GM18868 (cell line): ENCODE data around the gene RPL39.
"Not testable (repeated sequence)": the region's sequence is repeated elsewhere in the genome, so short reads cannot be mapped to it uniquely, and the experiment has no call there.

ENCODE experiments used
- ATAC-seq: cut with Tn5 transposase; IDR thresholded peaks from one replicate; pipeline ENCODE4 v1.9.1; 2021; ENCODE audit warnings: mild to moderate bottlenecking, moderate library complexity; ENCODE audit not compliant: unreplicated experiment

Gene RPL39

DNA sequence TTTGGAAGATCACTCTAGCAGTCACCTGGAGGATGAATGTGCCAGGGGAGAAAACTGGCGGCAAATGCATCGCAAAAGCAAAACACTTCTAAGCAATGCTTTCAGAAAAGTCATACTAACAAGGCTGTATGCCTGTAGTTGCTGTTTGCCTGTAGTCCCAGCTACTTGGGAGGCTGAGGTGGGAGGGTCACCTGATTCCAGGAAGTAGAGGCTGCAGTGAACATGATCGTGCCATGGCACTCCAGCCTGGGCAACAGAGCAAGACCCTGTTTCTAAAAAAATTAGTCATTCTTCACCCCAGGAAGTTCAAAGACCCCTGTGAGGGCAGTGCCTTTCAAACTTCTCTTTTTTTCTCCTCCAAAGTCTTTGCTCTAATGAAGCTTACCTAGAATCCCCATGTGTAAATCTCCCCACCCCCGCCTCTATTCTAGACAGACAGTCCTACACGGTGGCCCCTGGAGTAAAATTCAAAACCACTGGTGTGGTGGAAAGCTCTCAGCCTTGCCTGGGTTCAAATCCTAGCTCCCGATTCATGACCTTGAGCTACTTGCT lies 27.5 kb downstream of the RPL39 start:
- no peak for ATAC-seq

GRCh38 chrX:119763181-119763580 lies 28.2 kb downstream of the RPL39 start:
- no peak for ATAC-seq

DNA sequence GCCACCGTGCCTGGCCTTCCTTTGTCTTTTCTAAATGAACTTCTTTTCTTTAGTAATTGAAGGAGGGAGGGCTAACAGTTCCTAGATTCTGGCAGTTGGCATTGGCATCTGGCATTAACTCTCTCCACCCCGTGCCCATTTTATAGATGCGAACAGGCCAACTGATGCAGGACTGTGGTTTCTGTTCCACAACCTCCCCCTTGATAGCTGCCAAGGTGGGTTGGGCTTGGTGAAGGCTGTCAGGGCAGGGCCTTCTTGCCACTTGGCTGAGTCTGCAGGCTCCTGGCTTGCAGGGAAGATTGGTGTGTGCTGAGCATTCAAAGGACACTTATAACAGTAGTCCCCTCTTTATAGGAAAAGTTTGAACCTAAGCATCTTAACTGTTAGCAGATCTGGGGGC lies 28.7 kb downstream of the RPL39 start:
- no peak for ATAC-seq

DNA sequence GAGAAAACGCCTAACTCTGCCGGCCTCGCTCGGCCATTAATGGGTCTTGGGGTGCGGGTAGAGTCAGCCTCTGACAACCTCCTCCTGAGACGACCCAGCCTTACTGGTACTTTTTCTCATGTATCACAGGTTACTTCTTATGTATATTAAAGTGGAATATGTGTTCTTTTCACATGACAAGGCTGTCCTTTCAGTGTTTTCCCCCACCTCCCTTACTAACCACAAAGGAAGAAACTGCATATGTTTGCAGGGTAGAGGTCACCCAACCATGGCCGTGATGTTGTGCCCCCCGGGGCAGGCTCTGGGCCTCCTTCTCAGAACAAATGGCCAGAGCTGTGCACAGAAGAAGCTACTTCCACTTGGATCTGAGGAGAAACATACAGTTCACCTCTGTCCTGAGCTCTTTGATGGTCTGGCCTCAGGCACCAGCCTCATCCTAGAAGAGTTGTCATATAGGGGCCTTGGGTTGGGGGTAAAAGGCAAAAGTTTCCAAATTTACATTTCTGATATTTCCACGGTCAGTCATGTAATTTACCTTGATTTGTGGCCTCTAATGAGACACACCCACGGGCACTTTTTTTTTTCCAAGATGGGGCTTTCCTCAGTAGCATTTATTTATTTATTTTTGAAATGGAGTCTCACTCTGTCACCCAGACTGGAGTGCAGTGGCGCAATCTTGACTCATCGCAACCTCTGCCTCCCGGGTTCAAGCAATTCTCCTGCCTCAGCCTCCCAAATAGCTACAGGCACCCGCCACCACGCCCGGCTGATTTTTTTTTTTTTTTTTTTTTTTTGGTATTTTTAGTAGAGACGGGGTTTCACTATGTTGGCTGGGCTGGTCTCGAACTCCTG lies 31.2 kb downstream of the RPL39 start:
- ATAC-seq: no peak

DNA sequence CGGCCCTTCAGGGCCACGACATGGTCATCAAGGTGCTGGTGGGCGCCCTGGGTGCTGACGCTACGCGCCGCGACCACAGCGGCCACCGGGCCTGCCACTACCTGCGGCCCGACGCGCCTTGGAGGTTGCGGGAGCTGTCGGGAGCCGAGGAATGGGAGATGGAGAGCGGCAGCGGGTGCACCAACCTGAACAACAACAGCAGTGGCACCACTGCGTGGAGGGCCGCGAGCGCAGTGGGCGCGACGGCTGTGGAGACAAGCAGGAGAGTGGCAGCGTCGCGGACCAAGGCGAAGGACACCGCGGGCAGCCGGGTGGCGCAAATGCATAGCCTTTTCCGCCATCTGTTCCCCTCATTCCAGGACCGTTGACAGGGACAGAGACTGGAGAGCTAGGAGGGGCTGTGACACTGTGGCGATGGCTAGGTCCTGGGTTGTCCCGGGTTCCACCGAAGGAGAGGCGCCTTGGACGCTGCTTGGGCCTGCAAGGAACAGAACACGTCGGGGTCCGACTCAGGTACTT lies 32.1 kb downstream of the RPL39 start:
- ATAC-seq: no peak

GRCh38 chrX:119758731-119759247 lies 32.6 kb downstream of the RPL39 start:
- no peak for ATAC-seq

- ATAC-seq: no peak
Measured at GRCh38 chrX:119757979-119758730, 33.3 kb downstream of the RPL39 start, which contains the start of gene SOWAHD. SOWAHD (plus strand) TSS chrX:119758588; CDS start chrX:119758668, 80 bp downstream.

- no peak for ATAC-seq
Measured at GRCh38 chrX:119757646-119757978, 33.8 kb downstream of the RPL39 start.

- no peak for ATAC-seq
Measured at GRCh38 chrX:119756926-119757635, 34.3 kb downstream of the RPL39 start.

DNA sequence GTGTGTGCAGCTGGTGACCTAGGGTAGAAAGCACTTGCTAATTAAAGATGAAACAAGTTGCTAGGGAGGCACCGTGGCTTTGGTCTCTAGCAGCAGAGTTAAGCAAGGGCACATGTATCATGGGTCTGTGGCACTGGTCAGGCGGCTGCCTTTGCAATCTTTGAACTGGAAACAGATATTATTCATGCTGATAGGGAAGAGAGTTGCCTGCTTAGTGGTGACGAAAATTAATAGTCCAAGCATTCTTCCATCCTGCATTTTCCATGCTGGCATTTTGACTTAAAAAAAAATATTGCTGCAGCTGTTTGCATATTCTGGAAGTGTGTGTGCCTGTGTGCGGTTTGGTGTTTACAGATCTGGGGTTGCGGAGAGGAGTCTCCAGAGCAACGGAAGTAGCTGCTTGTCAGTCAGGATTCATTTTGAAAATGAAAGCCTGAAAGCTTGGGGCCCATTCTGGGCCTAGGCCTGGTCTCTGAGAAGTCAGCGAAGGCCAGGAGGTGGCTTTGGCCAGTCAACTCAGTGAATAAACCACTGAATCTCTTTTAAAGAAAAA lies 35.4 kb downstream of the RPL39 start:
- ATAC-seq: peak; percentile 67

- no peak for ATAC-seq
Measured at GRCh38 chrX:119753639-119754257, 37.7 kb downstream of the RPL39 start.

DNA sequence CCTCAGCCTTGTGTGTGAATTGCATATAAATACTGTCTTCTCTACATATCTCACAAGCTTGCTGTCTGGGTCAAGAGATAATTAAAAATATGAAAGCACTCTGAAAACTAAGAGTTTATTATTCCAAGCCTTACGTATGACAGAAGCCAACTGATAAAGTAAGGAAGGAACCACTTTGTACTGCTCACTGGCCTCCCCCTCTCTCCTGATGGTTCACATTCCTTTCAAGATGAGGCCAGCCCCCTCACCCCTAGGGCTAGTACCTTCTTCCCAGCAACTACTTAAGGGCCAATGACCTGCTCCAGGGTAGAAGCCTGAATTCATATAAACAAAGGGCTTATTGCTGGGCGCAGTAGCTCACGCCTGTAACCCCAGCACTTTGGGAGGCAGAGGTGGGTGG lies 38.4 kb downstream of the RPL39 start:
- ATAC-seq: no peak

DNA sequence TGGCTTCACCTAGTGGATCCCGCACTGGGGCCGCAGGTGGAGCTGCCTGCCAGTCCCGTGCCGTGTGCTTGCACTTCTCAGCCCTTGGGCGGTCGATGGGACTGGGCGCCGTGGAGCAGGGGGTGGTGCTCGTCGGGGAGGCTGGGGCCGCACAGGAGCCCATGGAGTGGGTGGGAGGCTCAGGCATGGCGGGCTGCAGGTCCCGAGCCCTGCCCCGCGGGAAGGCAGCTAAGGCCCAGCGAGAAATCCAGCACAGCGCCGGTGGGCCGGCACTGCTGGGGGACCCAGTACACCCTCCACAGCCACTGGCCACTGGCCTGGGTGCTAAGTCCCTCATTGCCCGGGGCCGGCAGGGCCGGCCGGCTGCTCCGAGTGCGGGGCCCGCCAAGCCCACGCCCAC lies 40.7 kb downstream of the RPL39 start:
- ATAC-seq: not testable (repeated sequence)

DNA sequence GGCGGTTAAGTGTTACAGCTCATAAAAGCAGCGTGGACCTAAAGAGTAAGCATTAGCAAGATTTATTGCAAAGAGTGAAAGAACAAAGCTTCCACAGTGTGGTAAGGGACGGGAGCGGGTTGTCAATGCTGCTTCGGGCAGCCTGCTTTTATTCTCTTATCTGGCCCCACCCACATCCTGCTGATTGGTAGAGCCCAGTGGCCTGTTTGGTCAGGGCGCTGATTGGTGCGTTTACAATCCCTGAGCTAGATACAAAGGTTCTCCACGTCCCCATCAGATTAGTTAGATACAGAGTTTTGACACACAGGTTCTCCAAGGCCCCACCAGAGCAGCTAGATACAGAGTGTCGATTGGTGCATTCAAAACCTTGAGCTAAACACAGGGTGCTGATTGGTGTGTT lies 41.3 kb downstream of the RPL39 start:
- not testable (repeated sequence) for ATAC-seq

DNA sequence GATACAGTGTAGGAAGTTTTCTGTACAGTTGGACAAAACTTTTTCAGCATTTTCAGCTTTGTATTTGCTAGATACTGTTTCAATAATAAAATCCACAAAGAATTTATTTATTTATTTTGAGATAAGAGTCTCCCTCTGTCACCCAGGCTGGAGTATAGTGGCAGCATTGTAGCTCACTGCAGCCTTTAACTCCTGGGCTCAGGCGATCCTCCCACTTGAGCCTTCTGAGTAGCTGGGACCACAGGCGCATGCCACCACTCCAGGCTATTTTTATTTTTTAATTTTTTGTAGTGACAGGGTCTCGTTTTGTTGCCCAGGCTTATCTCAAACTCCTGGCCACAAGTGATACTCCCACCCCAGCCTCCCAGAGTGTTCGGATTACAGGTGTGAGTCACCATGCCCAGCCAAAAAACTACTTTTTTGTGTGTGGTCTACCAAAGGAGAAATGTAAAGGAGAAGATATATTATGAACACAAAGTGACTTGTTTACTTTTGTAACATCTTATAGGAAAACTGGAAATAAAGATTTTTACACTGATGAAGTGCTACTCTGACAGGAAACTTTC lies 46.1 kb downstream of the RPL39 start:
- no peak for ATAC-seq

DNA sequence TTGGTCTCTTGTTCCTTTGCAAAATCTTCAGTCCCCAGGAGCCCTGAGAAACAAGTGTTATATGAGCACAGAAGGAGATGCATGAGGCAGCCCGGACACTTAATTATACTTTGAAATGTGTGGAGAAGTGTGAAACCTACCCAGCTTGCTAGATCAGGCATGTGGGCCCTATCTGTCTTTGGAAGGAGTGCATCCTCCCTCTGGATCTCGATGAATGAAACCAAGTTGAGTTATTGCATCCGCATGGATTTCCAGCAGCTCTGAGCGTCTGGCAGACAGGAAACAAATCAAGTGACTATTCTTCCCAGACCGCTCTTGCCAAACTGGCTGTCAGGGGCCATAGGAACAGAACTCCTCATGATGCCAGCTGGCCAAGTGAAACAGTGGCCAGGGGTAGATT lies 52.7 kb downstream of the RPL39 start:
- no peak for ATAC-seq
